ELF-1 (cell line): ENCODE results near the gene ELN.

Source experiments
- DNase-seq: peaks from one replicate; pipeline ENCODE4 v3.0.0-alpha.2; 2016; ENCODE audit warnings: low read depth, low spot score

The ELN gene

GRCh38 chr7:74023092-74023536 lies 4.9 kb upstream of the ELN start:
- peak; percentile 66 for DNase-seq

DNA sequence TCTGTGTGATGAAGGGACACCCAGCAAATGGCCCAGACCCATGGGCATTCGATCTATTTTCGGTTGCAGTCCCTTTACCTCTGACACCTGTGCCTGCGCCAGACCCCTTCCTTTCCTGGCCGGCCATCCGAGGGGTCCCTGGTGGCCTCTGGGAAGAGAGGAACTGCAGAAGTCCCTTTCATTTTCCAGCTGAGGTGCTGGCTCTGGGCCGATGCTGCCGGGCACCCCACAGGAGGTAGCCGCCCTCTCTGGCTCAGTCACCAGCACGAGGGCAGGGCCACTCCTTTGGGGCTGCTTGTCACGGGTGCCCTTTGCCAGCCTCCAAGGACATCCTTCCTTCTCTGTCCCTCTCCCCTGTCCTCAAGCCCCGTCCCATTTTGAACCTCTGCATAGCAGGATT lies 4.2 kb upstream of the ELN start:
- DNase-seq, result no peak

DNA sequence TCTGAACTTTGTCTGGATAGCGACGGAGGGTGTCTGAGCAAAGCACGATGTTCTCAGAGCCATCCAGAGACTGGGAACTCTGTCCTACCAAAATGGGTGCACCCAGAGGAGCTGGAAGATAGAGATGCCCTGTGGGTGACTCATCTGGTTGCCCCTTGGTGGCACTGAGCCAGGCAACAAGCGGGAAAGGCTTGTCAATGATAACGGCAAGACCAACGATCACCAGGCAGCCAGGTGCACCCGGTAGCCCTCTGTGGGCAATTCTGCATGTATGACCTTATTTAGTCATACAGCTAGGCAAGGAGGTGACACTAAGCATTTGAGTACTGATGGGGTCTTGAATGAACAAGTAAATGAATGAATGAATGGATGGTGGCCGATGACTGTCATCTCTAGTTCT lies 2.8 kb upstream of the ELN start:
- DNase-seq, result no peak

DNA sequence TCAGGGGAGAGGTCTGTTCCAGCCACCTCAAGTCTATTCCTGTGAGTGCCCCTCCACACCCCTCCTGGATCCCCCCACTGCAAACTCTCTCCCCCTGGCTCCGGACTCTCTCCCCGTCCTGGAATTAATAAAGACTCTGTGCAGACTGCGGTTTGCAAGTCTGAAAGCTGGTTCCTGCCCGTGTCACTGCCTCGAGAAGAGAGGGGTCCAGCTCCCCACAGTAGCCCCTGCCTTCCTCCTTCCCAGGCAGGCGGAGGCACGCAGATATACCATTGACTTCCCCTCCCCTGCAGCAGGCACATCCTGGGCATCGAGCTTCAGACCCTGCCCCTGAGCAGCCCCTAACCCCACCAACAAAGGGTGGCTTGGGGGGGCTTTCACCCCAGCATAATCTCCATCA lies 2.2 kb upstream of the ELN start:
- no peak for DNase-seq

DNA sequence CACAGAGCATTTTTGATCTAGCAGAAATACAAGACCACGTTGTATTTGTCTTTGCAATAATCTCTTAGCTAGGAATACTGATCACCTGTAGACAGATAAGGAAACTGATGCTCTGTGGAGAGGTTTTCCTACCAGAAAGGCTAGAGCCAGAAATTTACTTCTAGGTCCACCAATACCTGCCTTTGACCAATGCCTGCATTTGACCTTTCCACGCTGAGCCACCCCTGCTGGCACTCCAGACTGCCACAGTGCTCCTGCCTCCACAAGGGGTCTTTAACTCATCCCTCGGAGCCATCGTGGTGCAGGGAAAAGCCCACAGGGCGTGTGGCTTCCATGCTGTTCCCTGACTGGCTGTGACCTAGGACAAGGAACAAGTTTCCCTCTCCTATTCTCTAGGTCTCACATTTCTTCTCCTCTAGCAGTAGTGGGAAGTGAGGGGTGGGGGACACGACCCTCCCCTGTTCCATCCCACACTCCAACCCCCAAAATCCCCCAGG lies 1.5 kb upstream of the ELN start:
- no peak for DNase-seq

DNA sequence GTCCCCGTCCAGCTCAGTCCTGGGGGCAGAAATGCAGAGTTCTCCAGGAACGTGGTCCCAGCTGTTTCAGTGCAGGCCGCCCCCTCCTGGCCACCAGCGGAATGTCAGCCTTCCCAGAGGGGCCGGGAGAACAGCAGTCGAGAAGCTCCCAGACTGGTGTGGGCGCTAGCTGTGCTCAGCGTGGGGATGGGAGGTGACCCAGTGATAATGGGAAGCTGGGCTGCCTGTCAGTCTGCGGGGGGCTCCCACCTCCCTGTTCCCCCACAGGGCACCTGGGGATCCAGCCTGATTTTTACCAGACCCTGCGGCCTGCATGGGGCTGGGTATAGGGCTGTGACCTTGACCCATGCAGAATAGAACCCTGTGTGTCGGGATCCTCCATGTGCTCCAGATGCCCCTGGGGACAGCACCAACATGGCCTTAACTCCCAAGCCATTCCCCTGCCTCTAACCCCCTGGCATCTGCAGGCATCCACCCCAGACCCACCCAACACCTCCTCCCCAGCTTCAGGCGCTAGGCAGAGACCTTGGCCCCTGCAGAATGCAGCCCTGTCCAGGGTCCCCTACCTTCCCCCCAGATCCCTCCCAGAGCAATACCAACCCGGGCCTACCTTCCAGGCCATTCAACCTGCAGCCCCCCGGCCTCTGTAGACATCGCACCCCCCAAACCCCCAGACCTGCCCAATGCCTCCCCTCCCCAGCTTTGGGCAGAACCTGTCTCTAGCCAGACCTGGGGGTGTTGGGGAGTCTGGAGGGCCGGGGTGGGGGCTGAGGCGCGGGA lies 880 bp upstream of the ELN start:
- peak; percentile 85 for DNase-seq

DNA sequence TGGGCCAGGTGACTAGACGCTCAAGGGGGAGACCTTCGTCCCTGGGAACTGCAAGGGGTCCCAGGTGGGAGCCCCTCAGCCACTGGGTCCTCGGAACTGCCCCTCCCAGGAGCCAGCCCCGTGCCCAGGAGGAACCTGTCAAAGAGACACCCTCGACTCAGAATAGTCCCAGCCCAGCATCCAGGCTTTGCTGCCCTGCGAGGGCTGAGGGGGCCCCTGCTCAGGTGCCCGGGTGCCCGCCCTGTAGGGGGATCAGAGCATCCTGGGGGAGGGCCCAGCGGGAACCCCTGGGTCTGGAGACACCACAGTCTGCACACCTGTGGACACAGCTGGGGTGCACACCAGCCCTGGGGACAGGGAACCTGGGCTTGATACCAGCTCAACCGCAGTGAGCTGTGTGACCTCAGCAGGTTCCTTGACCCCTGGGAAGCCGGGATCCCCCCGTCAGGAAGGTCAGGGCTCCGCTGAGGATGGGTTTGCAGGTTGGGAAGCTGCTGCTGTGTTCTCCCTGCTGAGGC lies 407 bp downstream of the ELN start:
- DNase-seq, result no peak

GRCh38 chr7:74029089-74029785 lies 1.3 kb downstream of the ELN start:
- DNase-seq, result no peak

- DNase-seq, result peak; percentile 51
Observed at GRCh38 chr7:74029991-74030415, 2.0 kb downstream of the ELN start.

DNA sequence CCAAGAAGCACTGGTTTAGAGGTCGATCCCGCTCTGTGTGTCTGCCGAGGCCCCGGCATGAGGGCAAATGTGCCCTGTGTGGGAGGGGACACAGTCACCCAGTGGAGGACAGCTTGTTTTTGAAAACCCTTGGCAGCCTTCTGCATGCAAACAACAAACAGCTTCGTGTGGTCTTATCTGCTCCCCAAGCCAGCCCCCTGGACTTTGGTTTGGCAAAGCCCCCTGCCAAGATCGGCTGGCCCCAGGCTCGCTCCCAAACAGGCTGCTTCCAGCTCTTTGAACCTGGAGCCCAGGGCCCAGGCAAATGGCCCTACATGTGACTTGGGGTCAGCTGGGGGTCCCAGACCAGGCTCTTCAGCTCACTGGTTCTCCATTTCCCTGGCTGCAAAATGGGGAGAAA lies 2.9 kb downstream of the ELN start:
- DNase-seq, result no peak

DNA sequence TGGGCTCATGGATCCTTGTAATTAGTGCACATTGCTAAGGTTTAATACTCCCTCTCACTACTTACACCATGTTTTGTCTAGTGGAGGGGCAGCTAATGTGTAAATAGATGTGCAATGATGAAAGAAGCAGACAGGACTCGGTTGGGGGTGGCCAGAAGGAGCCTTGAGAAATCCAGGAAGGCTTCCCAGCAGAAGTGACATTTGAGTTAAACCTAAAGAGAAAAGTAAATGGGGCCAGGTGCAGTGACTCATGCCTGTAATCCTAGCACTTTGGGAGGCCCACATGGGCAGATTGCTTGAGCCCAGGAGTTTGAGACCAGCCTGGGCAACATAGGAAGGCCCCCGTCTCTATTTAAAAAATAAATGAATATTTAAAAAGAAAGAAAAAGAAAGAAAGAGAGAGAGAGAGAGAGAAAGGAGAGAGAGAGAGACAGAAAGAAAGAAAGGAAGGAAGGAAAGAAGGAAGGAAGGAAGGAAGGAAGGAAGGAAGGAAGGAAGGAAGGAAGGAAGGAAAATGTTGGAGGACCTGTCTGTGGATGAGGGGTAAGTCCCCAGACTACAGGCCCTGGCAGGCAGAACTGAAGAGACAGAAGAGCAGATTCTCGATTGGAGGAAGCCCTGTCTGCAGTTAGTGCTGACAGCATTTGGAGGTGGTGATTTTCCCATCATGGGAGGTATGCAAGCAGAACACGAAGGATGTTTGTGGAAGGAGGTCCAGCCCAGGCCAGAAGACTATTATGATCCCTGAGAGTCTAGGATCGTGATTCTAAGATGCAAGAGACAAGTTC lies 3.6 kb downstream of the ELN start:
- no peak for DNase-seq

DNA sequence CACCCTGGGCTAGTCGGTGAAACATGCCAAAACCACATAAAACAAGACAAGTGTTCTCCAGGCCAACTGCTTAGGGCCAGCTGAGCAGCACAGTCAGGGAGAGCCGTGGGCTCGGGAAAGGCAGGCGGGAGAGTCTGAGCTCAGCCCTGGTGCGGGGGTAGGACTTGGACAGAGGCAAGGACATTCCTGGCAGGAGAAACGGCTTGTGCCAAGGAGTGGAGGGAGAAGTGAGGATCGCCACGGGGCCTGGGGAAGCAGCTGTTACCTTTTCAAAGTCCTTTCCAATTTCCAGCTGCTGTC lies 4.2 kb downstream of the ELN start:
- DNase-seq, result peak; percentile 40

- no peak for DNase-seq
Observed at GRCh38 chr7:74032624-74033371, 4.8 kb downstream of the ELN start.

- peak; percentile 97 for DNase-seq
Observed at GRCh38 chr7:74033372-74034311, 5.7 kb downstream of the ELN start.

GRCh38 chr7:74037609-74038008 lies 9.6 kb downstream of the ELN start:
- no peak for DNase-seq

DNA sequence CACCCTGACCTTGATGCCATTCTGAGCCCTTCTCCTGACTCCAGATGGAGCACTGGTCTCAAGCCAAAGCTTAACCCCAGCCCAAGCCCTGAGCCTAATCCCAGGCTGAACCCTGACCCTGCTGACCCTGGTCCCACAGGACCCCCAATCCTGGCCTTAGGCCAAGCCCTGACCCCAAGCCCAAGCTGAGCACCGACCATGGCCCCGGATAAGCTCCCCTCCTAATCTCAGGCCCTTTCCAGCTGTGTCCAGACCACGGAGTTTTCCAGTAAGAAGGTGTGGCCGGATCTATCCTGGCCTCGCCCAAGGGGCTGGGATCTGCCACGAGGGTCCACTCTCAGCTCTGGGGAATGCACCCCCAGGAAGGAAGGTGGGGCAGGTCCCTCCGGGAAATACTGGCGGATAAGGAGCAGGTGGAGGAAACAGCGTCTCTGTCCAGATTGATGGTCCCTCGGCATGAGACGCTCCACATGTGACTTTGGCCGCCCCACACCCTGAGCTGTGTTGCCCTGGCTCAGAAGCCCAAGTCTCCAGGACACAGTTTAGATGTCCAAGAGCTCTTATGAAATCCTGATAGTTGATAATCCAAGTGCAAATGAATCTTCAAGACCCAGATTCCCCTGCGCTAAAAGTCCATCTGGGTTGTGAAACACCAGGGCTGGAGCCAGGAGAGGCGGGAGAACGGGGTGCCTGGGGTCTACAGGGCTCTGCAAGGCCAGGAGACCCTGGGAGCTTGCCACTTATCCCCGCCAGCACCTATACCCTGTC lies 10.4 kb downstream of the ELN start:
- DNase-seq, result no peak

- DNase-seq, result no peak
Observed at GRCh38 chr7:74039337-74039736, 11.4 kb downstream of the ELN start.

DNA sequence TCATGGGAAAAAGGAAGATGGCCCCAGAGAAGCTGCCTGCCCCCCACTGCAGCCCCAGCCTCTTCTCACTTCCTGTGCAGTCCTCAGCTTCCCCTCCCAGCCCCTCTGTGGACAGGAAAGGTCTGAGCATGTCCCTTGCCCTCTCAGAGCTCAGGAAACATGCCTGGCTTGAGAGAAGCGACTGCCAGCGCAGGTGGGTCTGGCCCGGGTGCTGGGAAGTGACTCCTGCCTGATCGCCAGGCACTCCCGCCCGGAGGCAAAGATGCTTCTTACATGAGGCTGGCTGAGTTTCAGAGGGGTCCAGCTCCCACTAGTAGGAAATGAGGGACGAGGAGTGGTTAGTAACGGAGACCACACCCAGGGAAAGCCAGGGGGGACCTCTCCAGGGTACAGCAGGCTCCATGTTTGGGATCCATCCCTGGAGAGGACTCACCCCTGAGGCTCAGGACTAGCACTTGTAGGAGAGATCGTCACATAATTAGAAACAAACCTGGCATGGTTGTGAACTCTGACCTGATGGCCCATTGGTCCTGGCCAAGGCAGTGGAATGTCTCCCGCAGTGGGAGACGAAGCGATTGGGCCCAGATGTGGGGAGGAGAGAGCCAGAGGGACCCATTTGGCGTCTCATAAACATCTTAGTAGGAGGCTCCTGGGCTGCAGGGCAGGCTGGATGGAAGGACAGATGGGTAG lies 12.3 kb downstream of the ELN start:
- peak; percentile 54 for DNase-seq
